GM19468 (cell line): ENCODE measurements around the gene SNX27.
"Not testable (repeated sequence)": the region's sequence is repeated elsewhere in the genome, so short reads cannot be mapped to it uniquely, and the experiment has no call there.

ENCODE experiments used
- ATAC-seq: cut with Tn5 transposase; IDR thresholded peaks from one replicate; pipeline ENCODE4 v1.9.1; 2021; ENCODE audit warnings: mild to moderate bottlenecking, moderate library complexity, moderate number of reproducible peaks; ENCODE audit not compliant: unreplicated experiment; ENCODE audit errors: extremely low read depth

SNX27 gene

GRCh38 chr1:151716771-151717631, 105.2 kb downstream of the SNX27 start, which contains the start of gene CELF3:
CELF3 (minus strand) TSS chr1:151716803; CDS start chr1:151716020, 783 bp downstream.
- ATAC-seq: no peak

GRCh38 chr1:151718011-151718431, 106.2 kb downstream of the SNX27 start:
- ATAC-seq: no peak

- ATAC-seq: no peak
Measured at GRCh38 chr1:151718666-151719065, 106.8 kb downstream of the SNX27 start.

GRCh38 chr1:151720125-151720524, 108.3 kb downstream of the SNX27 start:
- no peak for ATAC-seq

- no peak for ATAC-seq
Measured at GRCh38 chr1:151720554-151720953, 108.7 kb downstream of the SNX27 start.

- no peak for ATAC-seq
Measured at GRCh38 chr1:151720974-151721787, 109.3 kb downstream of the SNX27 start, which contains the start of gene RIIAD1. RIIAD1 (plus strand) TSS chr1:151721522; CDS start chr1:151721537, 15 bp downstream.

- ATAC-seq: no peak
Measured at GRCh38 chr1:151721788-151722510, 110.1 kb downstream of the SNX27 start.

GRCh38 chr1:151723726-151724370, 112.0 kb downstream of the SNX27 start:
- ATAC-seq: no peak

GRCh38 chr1:151728151-151729054, 116.6 kb downstream of the SNX27 start:
- no peak for ATAC-seq

- ATAC-seq: no peak
Measured at GRCh38 chr1:151729157-151729965, 117.5 kb downstream of the SNX27 start.

- ATAC-seq: no peak
Measured at GRCh38 chr1:151729966-151730291, 118.1 kb downstream of the SNX27 start.

- no peak for ATAC-seq
Measured at GRCh38 chr1:151733126-151733525, 121.3 kb downstream of the SNX27 start.

GRCh38 chr1:151733995-151734394, 122.1 kb downstream of the SNX27 start:
- ATAC-seq: not testable (repeated sequence)

GRCh38 chr1:151737026-151737425, 125.2 kb downstream of the SNX27 start:
- ATAC-seq: no peak

GRCh38 chr1:151737479-151737878, 125.6 kb downstream of the SNX27 start:
- ATAC-seq: no peak

GRCh38 chr1:151739590-151740355, 127.9 kb downstream of the SNX27 start:
- ATAC-seq: no peak

GRCh38 chr1:151741516-151741915, 129.7 kb downstream of the SNX27 start:
- no peak for ATAC-seq
